Embryonic facial prominence (tissue), 1 donor: Measurements from ENCODE around the gene IRF1.

Experiments
- DNase-seq: peaks from one replicate; pipeline ENCODE4 v3.0.0-alpha.2; 2016; ENCODE audit errors: extremely low spot score

IRF1 gene

DNA sequence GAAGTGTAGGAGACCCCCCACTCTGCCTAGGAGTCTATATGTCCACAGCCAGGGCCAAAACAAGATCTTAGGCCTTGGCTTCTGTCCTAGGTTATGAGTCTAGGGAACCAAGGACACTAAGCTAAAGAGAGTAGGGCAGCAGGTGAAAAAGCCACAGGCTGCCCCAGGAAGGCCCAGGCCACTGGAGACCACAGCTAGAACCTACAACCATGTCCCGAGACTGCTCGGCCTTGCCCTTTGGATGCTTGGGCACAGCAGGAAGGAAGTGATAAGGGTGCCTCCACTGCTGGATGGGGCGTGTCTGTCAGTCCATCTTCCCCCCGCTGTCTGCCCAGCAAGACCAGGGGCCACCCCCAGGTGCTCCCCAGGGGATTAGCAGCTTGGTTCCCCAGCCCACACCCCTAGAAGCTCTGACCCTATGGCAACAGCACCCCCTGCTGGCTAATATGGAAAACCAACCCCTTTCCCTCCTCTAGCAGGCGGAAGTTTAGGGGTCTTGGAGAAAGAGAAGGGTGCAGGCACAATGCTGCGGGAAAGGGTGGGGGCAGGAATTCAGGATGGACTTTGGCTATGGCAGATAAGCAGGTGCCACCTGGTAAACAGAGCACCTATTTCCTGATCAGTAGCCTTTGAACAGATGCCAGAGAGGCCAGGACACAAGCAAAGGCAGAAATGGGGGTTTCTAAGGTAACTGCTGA is 10.5 kb upstream of the IRF1 start:
- no peak for DNase-seq

DNA sequence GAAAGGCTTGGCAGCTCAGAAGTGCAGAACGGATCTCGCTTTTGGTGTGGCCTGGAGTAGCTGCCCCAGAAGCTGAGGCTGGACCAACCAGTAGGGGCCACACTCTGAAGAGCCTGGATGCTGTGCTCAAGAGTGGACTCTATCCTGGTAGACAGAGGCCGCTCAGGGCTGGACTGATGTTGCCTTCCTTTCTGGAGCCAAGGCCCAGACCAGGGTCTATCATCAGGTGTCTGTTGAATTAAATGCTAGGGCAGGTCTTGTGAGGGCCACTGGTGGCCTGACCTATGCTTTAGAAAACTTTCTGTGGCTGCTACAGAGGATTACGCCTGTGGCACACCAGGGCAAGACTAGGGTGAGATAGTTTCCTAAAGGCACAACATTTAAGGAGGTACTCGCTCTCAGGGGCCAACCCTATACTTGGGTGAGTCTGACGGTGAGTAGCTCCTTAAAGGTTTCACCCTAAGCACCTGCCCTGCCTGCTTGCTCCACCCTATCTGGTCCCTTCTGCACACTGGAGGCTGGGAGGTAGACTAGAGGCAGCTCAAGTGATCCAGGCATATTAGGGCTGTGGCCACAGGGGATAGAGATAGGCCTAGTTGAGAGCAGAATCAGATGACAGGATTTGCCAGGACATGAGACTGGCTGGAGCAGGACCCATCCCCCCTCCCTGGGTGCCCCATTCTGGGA is 9.8 kb upstream of the IRF1 start:
- no peak for DNase-seq

DNA sequence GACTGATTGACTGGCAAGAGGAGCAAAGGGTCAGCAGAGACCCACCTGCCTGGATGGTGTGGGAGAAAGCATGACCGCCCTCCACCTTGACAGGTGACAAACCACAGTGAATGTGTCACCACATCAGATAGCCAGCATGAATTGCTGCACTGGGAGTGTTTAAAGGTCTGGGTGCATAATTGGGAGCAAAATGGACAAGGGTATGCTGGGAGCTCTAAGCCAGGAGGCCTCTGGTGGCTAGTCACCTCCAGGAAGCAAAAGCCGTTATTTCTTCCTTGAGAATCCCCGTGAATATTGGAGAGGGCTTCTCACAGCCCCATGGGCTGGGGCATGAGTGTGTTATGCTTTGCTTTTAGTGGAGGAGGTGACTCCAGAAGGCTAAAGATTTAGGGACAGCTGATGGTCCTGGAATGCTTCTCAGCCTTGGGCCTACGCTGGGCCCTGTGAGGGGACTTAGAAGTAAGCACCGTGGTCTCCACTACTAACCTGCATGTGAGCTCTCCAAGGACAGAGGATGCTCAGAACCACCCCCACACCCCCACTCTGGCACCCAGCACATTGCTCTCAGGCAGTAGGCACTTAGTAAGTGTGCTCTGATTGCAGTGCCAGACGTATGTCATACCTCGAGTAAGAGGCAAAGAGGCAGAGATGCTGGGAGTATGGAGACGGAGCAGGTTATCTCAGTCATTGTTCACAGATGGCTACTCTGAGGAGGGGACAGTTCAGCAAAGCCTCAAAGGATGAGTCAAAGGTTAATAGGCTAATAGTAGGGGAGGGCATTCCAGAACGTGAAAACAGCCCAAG is 9.1 kb upstream of the IRF1 start:
- no peak for DNase-seq

DNA sequence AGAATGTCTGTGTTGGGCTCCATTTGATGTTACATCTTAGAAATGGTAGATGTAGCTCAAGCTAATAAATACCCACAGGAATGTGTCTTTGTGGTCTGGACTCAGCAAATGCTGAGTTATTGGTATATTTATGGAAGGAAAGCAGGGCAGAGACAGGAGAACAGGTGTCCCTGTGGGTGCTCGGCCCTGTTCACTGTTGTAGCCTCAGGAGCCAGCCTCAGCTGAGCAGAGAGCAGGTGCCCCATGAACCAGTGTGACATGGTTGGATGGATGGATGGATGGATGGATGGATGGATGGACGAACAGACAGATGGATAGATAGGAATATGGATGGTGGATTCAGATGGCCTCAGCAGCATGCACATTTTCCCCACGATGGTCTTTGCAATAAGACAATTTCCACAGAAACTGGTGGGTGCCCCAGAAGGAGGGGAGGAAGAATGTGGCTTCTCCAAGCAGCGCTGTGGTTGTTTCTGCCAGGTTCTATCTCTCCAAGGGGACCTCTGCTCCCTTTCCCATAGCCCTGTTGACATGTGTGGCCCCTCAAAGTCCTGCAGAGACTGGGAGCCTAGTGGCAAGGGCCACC is 8.2 kb upstream of the IRF1 start:
- DNase-seq = no peak

DNA sequence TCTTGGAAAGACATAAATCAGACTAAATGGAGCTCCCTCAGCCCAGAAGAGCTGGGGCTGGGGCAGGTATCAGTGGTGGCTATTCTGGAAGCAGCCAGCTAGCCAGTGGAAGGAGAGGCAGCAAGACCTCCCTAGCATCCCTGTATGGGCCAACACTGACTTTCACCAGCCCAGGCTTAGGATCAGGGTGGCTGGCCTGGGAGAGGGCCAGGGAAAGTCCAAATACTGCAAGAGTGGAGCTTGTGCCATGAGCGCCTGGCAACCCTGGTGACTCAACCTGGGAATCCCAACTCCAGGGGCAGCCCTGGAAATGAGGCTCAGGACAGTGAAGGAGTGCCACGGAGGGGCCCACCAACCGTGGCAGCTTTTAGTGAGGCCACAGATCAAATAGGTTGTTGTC is 7.6 kb upstream of the IRF1 start:
- DNase-seq = no peak

DNA sequence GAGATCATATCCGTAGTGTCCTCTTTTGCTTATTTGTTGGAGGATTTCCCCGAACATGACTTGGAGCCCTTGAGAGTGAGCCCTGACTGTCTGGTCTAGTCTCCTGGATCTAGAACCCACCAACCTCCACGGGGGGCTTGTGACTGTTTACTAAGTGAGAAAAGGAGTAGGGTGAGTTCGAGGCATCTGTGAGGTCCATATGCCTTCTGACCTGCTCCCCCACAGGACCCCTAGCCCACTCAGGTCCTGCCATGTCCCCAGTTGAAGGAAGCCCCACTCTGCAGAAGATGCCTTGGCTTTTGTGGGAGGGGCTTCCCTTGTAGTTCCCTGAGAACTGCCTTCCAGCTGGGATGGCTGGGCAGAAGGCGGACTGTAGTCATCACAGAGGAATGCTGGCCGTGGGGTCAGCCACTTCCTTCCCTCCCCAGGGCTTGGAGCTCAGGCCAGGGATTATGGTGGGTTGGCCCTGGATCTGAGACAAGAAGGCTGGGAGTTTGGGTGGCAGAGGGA is 7.0 kb upstream of the IRF1 start:
- DNase-seq = no peak

DNA sequence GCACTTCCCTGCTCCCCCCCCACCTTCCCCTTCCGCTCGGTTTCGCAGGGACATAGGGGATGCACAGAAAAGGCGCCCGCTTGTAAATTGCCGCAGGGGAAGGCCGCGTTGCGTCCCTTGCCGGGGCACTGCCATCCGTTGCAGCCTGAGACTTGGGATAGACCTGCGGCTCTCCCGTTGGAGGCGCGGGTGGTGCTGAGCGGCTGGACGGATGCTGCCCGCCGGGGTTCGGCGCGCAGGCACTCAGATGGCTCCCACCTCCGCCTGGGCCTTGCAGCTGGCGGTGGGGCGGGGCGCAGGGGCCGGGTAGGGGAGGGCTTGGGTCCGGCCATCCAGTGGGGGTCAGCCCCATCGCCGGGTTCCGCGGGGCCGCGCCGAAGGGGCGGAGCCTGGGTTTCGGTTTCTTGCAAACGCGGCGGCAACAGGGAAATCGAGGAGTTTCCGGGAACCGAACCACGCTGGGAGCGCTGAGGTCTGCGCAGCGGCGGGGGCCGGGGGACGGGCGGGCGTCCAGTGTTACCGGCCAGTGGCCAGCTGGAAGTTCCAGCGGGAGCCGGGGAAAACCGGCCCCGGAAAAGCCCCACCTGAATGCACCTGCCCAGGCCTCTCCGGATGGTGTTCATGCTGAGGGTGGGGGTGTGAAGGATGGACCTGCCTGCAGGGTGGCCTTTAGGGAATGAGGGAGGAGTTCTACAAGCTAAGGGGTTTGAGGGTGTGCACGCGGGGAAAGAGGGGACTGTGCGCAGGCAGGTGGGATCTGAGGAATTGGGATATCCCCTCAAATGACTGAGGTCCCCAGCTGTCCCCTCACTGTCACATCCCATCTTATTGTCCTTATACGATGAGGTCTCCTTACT is 6.3 kb upstream of the IRF1 start:
- DNase-seq = no peak

DNA sequence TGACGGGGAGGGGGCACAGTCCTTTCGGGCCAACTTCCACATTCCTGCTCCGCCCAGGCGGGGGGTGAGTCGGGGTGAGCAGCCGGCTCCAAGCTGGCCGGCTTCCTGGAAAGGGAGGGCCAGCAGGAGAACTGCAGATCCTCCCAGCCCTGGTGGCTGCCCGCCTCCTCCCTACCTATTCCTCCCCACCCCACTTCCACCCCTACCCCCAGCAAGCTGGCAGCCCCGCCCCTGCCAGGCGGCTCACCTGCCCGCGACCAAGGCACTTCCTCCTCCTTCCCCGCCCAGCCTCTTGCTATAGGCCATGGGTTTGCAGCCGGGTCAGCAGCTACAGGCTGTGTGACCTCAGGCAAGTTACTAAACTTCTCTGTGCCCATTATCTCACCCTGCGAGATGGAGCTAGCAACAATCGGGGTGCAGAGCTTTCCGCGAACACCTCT is 5.6 kb upstream of the IRF1 start:
- DNase-seq = peak; percentile 44

DNA sequence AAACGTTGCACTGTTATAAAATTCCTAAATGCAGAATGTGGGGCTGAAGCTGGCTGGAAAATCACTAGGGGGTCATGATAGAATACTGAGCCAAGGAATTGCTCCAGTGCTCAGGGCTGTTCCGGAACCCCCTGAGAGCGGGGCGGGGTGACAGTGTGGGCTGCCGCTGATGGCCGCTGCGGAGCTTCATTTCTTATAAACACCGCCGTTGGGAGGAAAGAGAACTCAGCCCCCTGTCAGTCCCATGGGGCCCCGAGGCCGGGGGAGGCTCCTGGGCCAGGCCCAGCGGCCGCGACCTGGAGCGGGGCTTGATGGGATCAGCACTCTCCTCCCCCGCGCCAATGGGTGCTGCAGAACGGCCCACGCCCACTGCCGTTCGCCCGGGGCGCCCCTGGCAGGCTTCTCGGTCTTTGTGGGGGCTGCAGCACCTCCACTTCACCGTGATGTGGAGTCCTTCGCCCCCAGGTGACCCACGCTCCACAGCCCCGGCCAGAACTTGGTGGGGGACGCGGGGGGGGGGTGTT is 5.2 kb upstream of the IRF1 start:
- no peak for DNase-seq

DNA sequence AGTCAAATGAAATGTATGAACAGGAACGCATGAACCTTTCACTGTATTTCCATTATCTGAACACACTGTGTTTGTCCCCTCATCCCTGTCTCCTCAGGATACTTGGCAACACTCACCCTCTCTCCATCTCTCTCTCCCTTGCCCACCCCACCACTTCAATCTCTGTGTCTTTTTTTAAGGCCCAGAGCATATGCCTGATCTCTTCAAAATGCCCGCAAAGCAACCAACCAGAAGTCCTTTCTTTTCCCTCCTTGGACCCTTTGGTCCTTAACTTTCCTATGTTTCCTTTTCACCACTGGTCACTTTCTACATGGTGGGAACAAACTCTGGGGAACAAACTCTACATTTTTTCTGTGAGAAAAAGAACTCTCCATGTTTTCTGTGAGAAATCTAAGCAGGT is 3.2 kb upstream of the IRF1 start:
- no peak for DNase-seq

DNA sequence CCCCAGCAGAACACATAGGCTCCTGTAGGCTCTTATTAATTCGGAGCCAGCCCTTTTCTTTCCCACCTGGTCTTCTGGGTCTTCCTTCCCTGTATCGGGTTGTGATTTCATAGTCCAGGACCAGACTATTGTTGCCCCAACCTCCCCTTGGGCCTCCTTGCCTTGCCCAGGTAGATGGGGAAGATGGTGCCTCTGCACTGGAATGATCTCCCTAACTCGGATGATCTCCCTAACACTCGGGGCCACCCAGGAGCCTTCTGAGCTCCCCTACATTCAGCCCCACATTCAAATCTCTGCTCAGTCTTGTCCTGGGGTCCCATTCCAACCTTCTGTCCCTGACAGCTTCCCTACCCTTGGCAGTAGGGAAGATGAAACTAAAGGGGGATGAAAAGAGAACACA is 2.7 kb upstream of the IRF1 start:
- no peak for DNase-seq

DNA sequence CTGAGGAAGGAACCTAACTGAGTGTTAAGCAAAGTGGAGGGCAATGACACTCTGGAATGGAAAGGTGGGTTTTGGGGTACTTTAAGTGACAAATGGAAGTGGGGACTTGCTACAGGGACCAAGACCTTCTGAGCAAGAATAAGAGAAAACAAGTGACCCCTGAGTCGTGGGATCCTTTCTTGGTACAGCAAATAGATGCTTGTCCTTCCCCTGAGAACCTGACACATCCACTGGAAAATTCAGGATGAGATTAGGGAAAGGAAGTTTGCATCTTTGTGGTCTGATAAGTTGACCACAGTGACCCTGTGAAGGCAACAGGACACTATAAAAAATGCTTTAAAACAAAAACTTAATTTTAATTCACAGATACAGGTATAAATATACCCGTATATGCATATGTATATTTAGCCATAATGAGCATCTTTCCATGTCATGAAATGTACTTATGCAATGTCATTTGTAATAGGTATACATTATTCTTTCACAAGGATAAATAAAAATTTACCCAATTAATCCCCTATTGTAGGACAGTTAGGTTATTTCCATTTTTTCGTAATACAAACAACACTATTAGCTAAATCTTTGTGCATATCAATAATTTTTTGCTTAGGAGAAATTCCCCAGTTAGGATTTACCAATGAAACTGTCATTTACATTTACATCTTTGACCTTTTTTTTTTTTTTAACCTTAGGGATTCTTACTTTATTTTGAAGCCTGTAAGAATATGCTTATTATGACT is 2.0 kb upstream of the IRF1 start:
- DNase-seq = no peak

DNA sequence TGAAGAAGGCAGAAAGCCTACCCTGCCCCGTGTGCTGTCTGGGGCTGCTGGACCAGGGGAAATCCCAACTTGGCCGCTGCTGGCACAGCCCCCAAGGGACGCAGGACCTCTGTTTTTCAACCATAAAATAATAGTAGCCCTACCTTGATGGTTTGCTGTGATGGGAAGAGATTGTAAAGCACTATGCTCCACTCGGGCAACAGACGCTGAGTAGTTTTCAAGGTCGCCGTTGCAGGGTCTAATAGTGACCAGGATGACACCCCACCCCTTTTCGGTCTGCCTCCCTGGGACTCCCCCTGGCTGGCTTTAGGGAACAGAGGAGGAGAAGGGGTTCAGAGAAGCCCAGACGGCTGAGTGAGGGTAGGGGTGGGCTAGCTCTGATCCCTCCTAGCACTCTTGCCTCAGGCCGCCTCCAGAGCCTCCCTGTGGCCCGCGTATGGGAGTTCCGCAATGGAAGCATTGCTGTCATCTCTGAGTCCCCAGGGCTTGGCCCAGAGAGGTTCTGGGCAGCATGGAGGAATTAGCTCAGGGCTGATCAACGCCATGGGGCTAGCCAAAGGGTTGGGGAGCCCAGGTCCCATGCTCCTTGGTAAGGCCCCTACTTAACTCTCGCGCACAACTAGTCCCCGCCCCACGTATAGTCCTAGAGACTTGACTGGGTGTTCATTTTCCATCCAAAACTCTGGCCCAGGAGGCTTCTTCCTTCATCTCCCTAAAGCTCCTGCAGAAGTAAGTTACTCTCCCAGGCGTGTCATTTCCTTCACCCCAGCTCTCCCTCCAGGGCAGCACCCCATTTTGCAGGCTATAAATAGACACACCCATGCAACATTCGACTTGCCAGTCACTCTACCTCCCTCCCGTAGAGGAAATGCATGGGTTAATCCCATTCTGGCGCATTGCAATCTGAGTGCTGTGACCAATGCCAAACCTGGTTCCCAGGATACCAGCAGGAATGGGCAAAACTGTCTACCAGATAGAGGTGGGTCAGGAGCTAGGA is 1.1 kb upstream of the IRF1 start:
- DNase-seq = no peak

DNA sequence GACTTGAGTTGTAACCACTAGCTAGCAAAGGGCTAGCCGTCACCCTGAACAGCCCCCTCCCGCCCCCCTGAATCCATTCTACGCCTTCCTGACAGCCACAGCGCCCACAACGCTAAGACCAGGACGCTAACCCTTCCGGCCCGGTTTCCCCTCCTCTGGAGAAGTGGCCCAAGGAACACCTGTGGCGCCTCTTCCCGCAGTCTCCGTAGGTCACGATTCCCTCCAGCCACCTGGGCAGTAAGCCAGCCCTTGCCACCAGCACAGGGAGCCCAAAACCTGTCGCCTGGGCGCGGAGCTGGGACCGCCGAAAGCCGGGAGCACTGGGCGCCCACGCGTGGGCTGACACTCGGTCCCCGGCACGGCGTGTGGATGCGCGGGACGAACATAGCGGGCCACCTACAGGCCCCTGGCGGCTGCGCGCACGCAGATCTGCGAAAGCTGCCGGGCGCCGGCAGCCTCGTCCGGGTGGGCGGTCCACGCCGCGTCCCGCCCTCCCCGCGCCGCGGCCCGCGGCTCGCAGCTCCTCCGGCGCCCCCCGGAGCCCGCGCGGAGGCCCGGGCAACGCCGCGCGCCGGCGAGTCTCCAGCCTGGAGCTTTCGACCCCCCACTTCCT is 596 bp downstream of the IRF1 start:
- no peak for DNase-seq

DNA sequence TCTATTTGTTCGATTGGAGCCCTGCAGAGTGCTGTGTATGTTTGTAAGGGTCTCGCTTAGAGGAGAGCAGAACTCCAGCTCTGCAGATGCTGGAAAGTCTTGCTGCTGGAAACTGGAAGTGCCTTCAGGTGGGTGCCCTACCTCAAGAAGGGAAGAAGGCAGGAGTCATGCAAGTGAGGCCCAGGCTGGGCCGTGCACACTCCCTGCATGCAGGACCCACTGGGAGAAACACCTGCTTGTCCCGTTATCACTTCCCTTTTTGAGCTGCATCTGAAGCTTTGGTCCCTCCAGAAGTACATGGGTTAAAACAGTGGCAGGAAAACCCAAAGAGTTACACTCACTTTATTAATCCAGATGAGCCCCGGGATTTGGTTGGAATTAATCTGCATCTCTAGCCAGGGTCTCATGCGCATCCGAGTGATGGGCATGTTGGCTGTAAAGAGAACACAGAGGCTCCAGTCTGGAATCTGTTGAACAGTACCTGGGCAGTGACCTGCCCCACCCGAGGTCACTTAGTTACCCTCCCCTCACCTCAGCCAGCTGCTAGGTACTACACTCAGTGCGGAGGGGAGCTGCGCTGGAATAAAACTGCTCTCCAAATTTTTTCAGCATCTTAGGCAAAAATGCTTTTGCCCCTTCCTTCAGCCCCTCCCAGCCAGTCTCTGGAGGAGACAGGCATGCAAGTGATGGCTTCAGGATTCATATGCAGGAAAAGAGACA is 1.4 kb downstream of the IRF1 start:
- DNase-seq = no peak

DNA sequence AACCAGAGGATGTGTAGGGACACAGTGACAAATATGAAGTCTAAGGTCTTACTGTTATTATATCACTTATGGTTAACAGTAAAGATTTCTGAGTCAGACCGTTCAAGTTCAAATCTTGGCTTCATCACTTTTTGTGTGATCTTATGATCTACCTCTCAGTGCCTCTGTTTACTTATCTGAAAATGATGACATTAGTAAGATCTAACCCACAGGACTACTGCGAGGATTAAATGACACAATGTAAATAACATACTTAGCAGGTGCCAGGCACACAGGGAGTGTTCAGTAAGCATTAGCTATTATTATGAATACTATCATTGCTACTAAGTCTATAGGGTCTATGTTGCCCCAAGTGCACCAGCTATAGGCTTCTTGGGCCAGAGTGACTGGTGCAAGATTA is 2.0 kb downstream of the IRF1 start:
- no peak for DNase-seq

DNA sequence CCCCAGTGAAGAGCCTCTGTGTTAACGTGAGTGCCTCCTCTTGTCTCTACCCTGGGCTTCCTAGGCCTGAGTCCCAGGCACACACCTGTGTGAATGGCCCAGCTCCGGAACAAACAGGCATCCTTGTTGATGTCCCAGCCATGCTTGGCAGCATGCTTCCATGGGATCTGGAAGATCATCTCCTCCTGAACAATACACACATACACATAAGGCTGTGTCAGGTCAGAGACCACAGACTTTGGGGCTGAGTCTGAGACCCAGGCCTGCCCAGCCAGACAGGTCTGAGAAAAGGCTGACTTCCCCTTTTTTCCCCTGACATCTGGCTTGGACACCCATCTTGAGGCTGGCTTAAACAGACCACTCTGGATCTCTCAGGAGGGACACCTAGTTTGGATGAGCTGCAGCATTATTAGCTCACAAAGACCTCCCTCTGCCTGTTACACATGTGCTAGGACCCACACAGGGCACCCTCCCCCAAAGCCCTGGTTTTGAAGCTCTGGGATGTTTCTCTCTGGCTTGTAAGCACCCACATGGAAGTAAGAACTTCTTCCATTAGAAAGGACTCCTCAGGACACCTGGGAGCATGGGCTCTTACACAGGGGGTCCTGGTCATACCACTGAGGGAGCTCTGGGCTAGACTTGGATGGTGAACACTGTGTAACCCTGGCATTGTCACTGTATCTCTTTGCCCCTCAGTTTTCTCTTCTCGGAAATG is 2.6 kb downstream of the IRF1 start:
- no peak for DNase-seq
